SHP77 treated with DMSO at 0.1 percent for 48 hours (cell line): Measurements from ENCODE around the gene DBNDD2.

Experiments
- DNase-seq: peaks from one replicate; lab custom pipeline; 2025; lab: John Stamatoyannopoulos, UW

The DBNDD2 gene

GRCh38 chr20:45450097-45450818, 42.2 kb downstream of the DBNDD2 start:
- DNase-seq, result peak; percentile 20

- no peak for DNase-seq
Measured at GRCh38 chr20:45452238-45452637, 44.1 kb downstream of the DBNDD2 start.

- no peak for DNase-seq
Measured at GRCh38 chr20:45452772-45453691, 44.9 kb downstream of the DBNDD2 start.

DNA sequence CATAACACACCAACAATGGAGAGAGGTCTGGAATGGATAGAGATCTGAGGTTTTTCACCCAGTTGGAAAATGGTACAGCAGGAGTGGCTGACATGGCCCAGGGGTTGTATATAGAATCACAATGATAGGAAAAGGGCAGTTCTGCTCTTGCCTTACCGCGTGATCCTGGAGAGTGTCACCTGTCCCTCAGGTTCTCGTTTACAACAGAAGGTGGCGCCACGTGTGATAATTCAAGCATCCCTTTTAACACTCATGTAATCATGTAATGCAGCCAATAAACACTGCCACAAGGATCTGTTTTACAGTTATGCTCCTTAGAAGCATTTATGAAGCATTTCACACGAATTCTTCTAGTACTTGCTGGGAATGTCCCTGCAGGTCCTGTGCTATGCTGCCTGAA, 48.5 kb downstream of the DBNDD2 start:
- DNase-seq, result no peak

- DNase-seq, result no peak
Measured at GRCh38 chr20:45459606-45460005, 51.5 kb downstream of the DBNDD2 start.
